ENCODE measurements around the gene MRI1. TPM values are rescaled to one million over a fixed set of nuclear protein-coding genes. Genes with fewer than 3 reads are reported as not detected.
A peak's percentile ranks its signal among the peaks of the same experiment; 100 is the strongest.
"Not testable (repeated sequence)": the region's sequence is repeated elsewhere in the genome, so short reads cannot be mapped to it uniquely, and the experiment has no call there.

The MRI1 gene
- total RNA-seq, 1 donor from 2014 or later: 46.7 TPM

GRCh38 chr19:13766095-13766481 is 1.8 kb downstream of the MRI1 start:
- intact Hi-C loops (cut with micrococcal nuclease): no loop called here
- Mint-ChIP-seq H3K4me3 (no peak overlapping the region), H3K36me3 (ENCODE audit: low read depth) (peaks cover 32% of the 10 kb centered on the region), H3K27ac (no peak overlapping the region), H3K9me3 (no peaks in the 10 kb centered on the region), H3K27me3 (no peaks in the 10 kb centered on the region), H3K4me1 (peaks cover 18% of the 10 kb centered on the region)
- DNase-seq: no peak

- Mint-ChIP-seq H3K27ac (no peak overlapping the region), H3K27me3 (no peaks in the 10 kb centered on the region), H3K36me3 (ENCODE audit: low read depth) (peaks cover 29% of the 10 kb centered on the region), H3K4me3 (no peak overlapping the region), H3K9me3 (no peaks in the 10 kb centered on the region), H3K4me1 (peaks cover 18% of the 10 kb centered on the region)
- intact Hi-C loops (cut with micrococcal nuclease): no loop called here
- DNase-seq: no peak
These were observed 4.2 kb downstream of the MRI1 start for GRCh38 chr19:13768510-13768909.

GRCh38 chr19:13770013-13770635 is 5.8 kb downstream of the MRI1 start:
- peaks cover 20% of the 10 kb centered on the region for H3K4me1 Mint-ChIP-seq
- H3K4me3 Mint-ChIP-seq: no peak overlapping the region
- H3K36me3 Mint-ChIP-seq (ENCODE audit: low read depth): peaks cover 32% of the 10 kb centered on the region
- no peak for DNase-seq
- H3K27me3 Mint-ChIP-seq: no peaks in the 10 kb centered on the region
- H3K27ac Mint-ChIP-seq: no peak overlapping the region
- no peaks in the 10 kb centered on the region for H3K9me3 Mint-ChIP-seq
- intact Hi-C loops (cut with micrococcal nuclease): loop anchor here (10.0 kb wide), 2 partner anchors 175 to 305 kb away; partner anchors contain the start of gene MISP3

GRCh38 chr19:13774217-13775191 is 10.2 kb downstream of the MRI1 start, which contains the start of gene C19orf53:
C19orf53 (plus strand) TSS chr19:13774456; CDS start chr19:13774478, 22 bp downstream.
- H3K27ac Mint-ChIP-seq: peak within 1 kb of the TSS; percentile 94
- H3K36me3 Mint-ChIP-seq (ENCODE audit: low read depth): peaks cover 47% of the 10 kb centered on the region
- H3K9me3 Mint-ChIP-seq: no peaks in the 10 kb centered on the region
- DNase-seq: peak; percentile 98
- H3K4me3 Mint-ChIP-seq: peak within 1 kb of the TSS; percentile 99
- no peaks in the 10 kb centered on the region for H3K27me3 Mint-ChIP-seq
- peaks cover 20% of the 10 kb centered on the region for H3K4me1 Mint-ChIP-seq
- intact Hi-C loops (cut with micrococcal nuclease): loop anchor here (1.0 to 10.0 kb wide), 6 partner anchors 21 to 300 kb away; partner anchors contain the start of genes MISP3 and ZSWIM4

GRCh38 chr19:13778398-13778797 is 14.1 kb downstream of the MRI1 start:
- no peaks in the 10 kb centered on the region for H3K9me3 Mint-ChIP-seq
- DNase-seq: no peak
- intact Hi-C loops (cut with micrococcal nuclease): loop anchor here (10.0 kb wide), 2 partner anchors 184 to 296 kb away; partner anchors contain the start of gene MISP3
- no peaks in the 10 kb centered on the region for H3K27me3 Mint-ChIP-seq
- peaks cover 40% of the 10 kb centered on the region for H3K36me3 Mint-ChIP-seq (ENCODE audit: low read depth)
- H3K27ac Mint-ChIP-seq: no peak overlapping the region
- no peak overlapping the region for H3K4me3 Mint-ChIP-seq
- peaks cover 28% of the 10 kb centered on the region for H3K4me1 Mint-ChIP-seq

GRCh38 chr19:13778847-13779246 is 14.5 kb downstream of the MRI1 start:
- intact Hi-C loops (cut with micrococcal nuclease): loop anchor here (10.0 kb wide), 2 partner anchors 184 to 296 kb away; partner anchors contain the start of gene MISP3

GRCh38 chr19:13779794-13780193 is 15.5 kb downstream of the MRI1 start:
- not testable (repeated sequence) for H3K9me3 Mint-ChIP-seq, H3K27me3 Mint-ChIP-seq, H3K4me3 Mint-ChIP-seq, DNase-seq, H3K27ac Mint-ChIP-seq
- H3K4me1 Mint-ChIP-seq: peaks cover 25% of the 10 kb centered on the region
- intact Hi-C loops (cut with micrococcal nuclease): loop anchor here (10.0 kb wide), 2 partner anchors 185 to 295 kb away; partner anchors contain the start of gene MISP3
- peaks cover 34% of the 10 kb centered on the region for H3K36me3 Mint-ChIP-seq (ENCODE audit: low read depth)

More at GRCh38 chr19:13778847-13779246, 14.5 kb downstream of the MRI1 start:
- Mint-ChIP-seq H3K36me3 (ENCODE audit: low read depth) (peaks cover 40% of the 10 kb centered on the region), H3K9me3 (no peaks in the 10 kb centered on the region), H3K27ac (no peak overlapping the region), H3K27me3 (no peaks in the 10 kb centered on the region), H3K4me1 (peaks cover 28% of the 10 kb centered on the region), H3K4me3 (no peak overlapping the region)
- no peak for DNase-seq

- no peaks in the 10 kb centered on the region for H3K9me3 Mint-ChIP-seq
- no peak overlapping the region for H3K4me3 Mint-ChIP-seq
- intact Hi-C loops (cut with micrococcal nuclease): no loop called here
- peaks cover 25% of the 10 kb centered on the region for H3K36me3 Mint-ChIP-seq (ENCODE audit: low read depth)
- H3K4me1 Mint-ChIP-seq: peaks cover 17% of the 10 kb centered on the region
- no peaks in the 10 kb centered on the region for H3K27me3 Mint-ChIP-seq
- no peak overlapping the region for H3K27ac Mint-ChIP-seq
- DNase-seq: no peak
These were observed 17.2 kb downstream of the MRI1 start for GRCh38 chr19:13781547-13781946.

- Mint-ChIP-seq H3K36me3 (ENCODE audit: low read depth) (peaks cover 22% of the 10 kb centered on the region), H3K27me3 (no peaks in the 10 kb centered on the region), H3K27ac (no peak overlapping the region), H3K4me3 (no peak overlapping the region), H3K9me3 (no peaks in the 10 kb centered on the region), H3K4me1 (peaks cover 15% of the 10 kb centered on the region)
- intact Hi-C loops (cut with micrococcal nuclease): no loop called here
- DNase-seq: no peak
These were observed 18.2 kb downstream of the MRI1 start for GRCh38 chr19:13782537-13782936.

- Mint-ChIP-seq H3K9me3 (no peaks in the 10 kb centered on the region), H3K27ac (no peak overlapping the region), H3K4me3 (no peak overlapping the region), H3K4me1 (peaks cover 19% of the 10 kb centered on the region), H3K27me3 (no peaks in the 10 kb centered on the region), H3K36me3 (ENCODE audit: low read depth) (peaks cover 12% of the 10 kb centered on the region)
- DNase-seq: no peak
- intact Hi-C loops (cut with micrococcal nuclease): no loop called here
These were observed 19.5 kb downstream of the MRI1 start for GRCh38 chr19:13783565-13784500.

- peaks cover 22% of the 10 kb centered on the region for H3K4me1 Mint-ChIP-seq
- no peaks in the 10 kb centered on the region for H3K9me3 Mint-ChIP-seq
- intact Hi-C loops (cut with micrococcal nuclease): loop anchor here (1.0 kb wide), 1 partner anchor 77 kb away; no protein-coding TSS in a partner anchor
- peak; percentile 91 for DNase-seq
- H3K4me3 Mint-ChIP-seq: peak overlapping the region; percentile 35
- H3K27me3 Mint-ChIP-seq: no peaks in the 10 kb centered on the region
- peaks cover 2% of the 10 kb centered on the region for H3K36me3 Mint-ChIP-seq (ENCODE audit: low read depth)
- peak overlapping the region; percentile 25 for H3K27ac Mint-ChIP-seq
These were observed 20.6 kb downstream of the MRI1 start for GRCh38 chr19:13784731-13785452.

GRCh38 chr19:13788991-13789390 is 24.7 kb downstream of the MRI1 start:
- Mint-ChIP-seq H3K9me3 (no peaks in the 10 kb centered on the region), H3K27me3 (no peaks in the 10 kb centered on the region), H3K4me1 (peaks cover 22% of the 10 kb centered on the region), H3K36me3 (ENCODE audit: low read depth) (no peaks in the 10 kb centered on the region), H3K27ac (peak overlapping the region; percentile 81), H3K4me3 (peak overlapping the region; percentile 49)
- peak; percentile 80 for DNase-seq
- intact Hi-C loops (cut with micrococcal nuclease): no loop called here

Data from activated CD4-positive, alpha-beta T cell treated with anti-CD3 and anti-CD28 coated beads, Interleukin-2, amount 10 ng/mL, durations not matched to agents 24 days and 14 days (primary cell).